ENCODE results near the gene COX19.

The COX19 gene

DNA sequence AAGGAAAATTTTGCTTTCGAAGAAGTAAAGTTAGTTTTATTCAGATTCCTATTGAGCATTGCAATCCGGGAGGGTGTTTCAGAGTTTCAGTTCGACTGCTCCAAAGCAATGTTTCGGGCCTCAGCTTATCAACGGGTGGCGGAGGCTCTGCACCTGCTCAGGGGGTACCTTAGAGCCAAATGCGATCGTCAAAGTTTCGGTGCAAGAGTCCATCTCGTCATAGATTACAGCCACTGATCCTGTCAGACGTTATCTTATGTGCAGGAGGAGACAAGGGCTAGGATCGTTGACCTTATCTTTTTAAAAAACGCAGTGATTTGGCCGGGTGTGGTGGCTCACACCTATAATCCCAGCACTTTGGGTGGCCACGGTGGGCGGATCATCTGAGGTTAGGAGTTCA lies 3.8 kb upstream of the COX19 start:
- no peak for DNase-seq (ENCODE audit: low read depth in 1 of 2, low spot score in 1 of 2)

DNA sequence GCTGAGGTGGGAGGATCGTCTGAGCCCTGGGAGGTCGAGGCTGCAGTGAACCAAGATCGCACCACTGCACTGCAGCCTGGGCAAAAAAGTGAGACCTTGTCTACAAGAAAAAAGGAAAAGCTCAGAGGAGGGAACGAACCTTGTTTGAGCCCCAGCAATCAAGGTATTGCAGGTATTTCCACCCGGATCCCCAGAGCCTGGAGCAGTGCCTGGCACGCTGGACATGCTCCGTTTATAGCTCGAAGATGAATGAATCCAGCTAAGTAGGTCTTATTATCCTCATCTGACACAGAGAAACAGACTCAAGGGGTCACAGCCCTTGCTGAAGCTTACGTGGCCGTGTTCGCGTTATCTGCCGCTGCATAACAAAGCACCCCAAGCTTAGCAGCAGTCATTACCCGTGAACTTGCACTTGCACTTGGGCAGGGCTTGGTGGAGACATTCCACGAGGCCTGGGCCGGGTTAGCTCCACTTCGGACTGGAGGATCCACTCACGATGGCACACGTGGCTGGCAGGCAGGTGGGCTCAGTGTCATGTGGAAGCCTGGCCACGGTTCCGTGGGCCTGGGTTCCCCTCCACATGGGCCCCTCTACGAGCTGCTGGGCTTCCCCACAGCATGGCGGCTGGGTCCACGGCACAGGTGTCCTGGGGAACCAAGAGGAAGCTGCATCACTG lies 3.2 kb upstream of the COX19 start:
- DNase-seq (ENCODE audit: low read depth in 1 of 2, low spot score in 1 of 2), result no peak

DNA sequence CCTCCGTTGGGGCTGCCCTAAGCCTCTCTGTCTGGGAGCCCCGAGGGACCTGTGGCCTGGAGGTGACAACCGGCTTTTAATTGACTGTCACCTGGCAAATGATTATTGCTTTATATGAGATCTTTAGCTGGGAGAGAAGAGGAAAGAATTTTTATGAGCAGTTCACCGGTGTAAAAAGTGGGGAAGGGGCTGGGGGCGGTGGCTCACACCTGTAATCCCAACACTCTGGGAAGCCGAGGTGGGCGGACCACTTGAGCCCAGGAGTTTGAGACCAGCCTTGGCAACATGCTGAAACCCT lies 2.6 kb upstream of the COX19 start:
- no peak for DNase-seq (ENCODE audit: low read depth in 1 of 2, low spot score in 1 of 2)

GRCh38 chr7:977326-978048 lies 2.1 kb upstream of the COX19 start:
- DNase-seq (ENCODE audit: low read depth in 1 of 2, low spot score in 1 of 2), result no peak

- no peak for DNase-seq (ENCODE audit: low read depth in 1 of 2, low spot score in 1 of 2)
Measured at GRCh38 chr7:976901-977325, 1.6 kb upstream of the COX19 start.

GRCh38 chr7:975702-976473 lies 539 bp upstream of the COX19 start:
- no peak for DNase-seq (ENCODE audit: low read depth in 1 of 2, low spot score in 1 of 2)

DNA sequence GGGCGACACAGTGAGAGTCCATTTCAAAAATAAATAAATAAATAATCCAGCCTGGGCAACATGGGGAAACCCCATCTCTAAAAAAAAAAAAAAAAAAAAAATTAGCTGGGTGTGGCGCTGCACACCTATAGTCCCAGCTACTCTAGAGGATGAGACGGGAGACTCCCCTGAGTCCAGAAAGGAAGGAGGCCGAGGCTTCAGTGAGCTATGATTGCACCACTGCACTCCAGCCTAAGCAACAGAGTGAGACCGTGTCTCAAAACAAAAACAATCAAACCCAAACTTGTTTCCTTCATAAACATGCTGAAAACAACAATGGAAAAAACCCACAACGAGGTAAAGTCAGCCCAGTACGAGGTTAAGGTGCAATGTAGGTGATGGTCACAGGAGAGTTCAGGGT lies 1.2 kb downstream of the COX19 start:
- DNase-seq (ENCODE audit: low read depth in 1 of 2, low spot score in 1 of 2), result no peak

DNA sequence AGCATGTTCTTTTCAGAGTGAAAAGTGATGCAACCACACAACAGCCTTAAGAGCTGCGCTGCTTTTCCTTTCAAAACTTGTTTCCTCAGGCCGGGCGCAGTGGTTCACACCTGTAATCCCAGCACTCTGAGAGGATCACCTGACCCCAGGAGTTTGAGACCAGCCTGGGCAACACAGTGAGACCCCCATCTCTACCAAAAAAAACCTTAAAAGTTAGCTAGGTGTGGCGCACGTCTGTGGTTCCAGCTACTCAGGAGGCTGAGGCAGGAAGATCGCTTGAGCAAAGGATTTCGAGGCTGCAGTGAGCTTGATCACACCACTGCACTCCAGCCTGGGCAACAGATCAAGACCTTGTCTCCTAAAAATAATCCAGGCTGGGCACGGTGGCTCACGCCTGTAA lies 2.0 kb downstream of the COX19 start:
- DNase-seq (ENCODE audit: low read depth in 1 of 2, low spot score in 1 of 2), result no peak

GRCh38 chr7:972676-973309 lies 2.6 kb downstream of the COX19 start:
- no peak for DNase-seq (ENCODE audit: low read depth in 1 of 2, low spot score in 1 of 2)

DNA sequence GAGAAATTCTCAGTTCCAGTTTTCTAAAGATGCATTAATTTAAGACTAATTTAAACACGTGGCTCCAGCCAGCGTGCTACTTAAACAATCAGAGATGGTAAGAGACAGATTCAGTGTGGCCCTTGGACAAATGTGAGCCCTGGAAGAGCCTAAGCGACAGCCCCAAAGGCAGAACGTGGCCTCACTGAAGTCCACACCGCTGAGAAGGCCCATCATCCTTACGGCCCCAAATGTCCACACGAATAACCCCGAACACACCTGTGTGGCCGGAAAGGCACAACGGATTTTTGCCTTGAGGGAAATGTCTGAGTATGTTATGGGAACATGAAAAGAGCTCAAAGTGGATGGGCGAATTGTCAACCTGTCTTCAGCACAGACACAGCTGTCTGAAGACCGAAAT lies 3.2 kb downstream of the COX19 start:
- no peak for DNase-seq (ENCODE audit: low read depth in 1 of 2, low spot score in 1 of 2)

- DNase-seq (ENCODE audit: low read depth in 1 of 2, low spot score in 1 of 2), result no peak
Measured at GRCh38 chr7:970744-971143, 4.6 kb downstream of the COX19 start.

- DNase-seq (ENCODE audit: low read depth in 1 of 2, low spot score in 1 of 2), result no peak
Measured at GRCh38 chr7:969403-969802, 5.9 kb downstream of the COX19 start.

DNA sequence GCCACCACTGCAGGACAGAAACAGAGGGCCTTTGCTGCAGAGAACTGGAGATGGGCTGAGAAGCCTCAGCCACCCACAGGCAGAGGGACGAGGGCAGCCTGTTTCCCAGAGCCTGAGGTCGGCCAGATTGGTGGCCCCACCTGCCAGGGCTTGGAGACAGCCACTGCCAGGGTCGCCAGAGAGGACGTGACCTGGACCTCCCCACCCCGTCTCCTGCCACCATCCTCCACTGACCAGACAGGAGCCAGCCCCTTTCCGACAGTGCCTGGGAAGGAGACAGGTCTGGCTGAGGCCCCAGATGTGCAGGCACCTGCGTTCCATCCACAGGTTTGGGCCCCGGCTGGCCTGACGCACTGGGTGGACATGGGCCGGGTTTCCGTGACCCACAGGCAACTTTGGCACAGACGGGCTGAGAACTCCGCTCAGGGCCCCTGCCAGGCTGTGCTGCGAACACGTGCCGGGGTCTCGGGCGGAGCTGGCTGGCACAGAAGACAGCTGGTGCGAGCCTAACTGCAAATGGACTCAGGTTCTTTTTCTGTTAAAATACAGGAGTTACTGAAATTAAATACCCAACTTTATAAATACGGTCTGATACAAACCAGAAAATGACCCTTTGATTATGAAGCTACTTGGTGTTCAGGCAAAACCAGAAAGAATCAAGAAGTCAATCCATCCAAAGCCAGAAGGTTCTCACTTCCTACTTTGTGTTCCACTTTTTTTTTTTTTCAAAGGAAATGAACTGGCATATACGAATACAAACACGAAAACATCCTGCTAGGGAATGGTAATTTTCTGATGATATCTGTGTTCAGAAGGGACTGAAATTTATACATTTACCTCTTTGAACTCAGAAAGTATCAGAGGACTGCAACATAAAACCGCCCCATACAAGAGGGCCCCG lies 6.9 kb downstream of the COX19 start:
- DNase-seq (ENCODE audit: low read depth in 1 of 2, low spot score in 1 of 2), result no peak

GRCh38 chr7:967361-968082 lies 7.8 kb downstream of the COX19 start:
- no peak for DNase-seq (ENCODE audit: low read depth in 1 of 2, low spot score in 1 of 2)

DNA sequence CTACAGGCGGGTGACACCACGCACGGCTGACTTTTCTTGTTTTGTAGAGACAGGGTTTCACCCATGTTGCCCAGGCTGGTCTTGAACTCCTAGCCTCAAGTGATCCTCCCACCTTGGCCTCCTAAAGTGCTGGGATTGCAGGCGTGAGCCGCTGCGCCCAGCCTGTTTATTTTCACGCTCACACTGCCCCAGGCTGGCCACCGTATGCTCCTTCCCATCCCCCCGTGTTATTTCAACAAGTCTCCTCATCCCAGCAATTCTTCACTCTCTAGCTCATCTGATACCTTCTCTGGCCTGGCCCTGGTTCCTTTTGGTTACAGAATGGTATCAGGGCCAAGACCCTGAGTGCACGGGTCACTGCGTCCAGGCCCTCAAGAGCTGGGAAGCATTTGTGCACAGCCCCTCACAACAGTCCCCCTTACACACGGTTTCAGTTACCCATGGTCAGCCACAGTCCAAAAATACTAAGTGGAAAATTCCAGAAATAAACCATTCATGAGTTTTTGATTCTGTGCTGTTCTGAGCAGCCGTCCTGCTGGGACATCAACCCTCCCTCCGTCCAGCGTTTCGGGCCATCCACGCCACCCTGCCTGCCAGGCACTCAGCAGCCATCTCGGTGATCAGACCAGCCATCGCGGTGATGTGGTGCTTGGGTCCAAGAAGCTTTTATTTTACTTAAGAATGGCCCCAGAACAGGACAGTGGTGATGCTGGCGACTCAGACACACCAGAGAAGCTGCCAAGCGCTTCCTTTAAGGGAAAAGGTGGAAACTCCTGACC lies 8.9 kb downstream of the COX19 start:
- no peak for DNase-seq (ENCODE audit: low read depth in 1 of 2, low spot score in 1 of 2)

DNA sequence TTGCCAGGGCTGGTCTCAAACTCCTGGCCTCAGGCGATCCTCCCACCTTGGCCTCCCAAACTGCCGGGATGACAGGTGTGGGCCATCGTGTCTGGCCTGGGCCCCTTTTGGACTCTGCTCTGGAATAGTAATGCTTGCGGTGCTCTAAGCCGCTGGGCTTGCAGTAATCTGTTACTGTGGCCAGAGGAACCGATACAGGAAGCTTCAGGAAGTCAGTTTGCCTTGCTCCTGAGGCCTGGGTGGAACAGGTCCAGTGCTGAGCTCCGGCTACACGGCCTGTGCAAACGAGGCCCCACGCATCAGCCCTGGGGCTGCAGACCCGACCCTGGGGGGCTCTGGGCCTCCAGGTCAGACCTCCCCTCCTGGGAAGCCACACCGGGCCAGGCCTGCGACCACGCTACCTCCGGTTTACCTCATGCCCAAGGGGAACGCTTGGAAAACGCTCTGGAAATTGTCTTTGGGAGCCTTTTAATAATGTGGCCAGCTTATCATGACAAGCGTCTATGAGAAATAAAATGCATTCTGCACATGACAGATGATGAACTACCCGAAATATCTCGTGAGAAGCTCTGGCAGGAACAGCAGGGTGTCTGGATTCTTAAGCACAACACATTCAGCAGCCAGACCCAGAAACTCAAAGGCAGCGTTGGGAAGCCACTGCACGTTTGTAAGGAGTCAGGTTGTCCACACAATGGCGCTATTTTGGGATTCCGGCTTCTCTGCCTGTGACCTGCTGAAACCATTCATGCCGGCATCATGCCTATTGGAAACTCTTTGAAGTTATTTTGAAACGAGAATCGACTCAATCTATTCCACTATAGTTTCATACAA lies 10.7 kb downstream of the COX19 start:
- DNase-seq (ENCODE audit: low read depth in 1 of 2, low spot score in 1 of 2), result no peak

- DNase-seq (ENCODE audit: low read depth in 1 of 2, low spot score in 1 of 2), result no peak
Measured at GRCh38 chr7:963236-964078, 11.9 kb downstream of the COX19 start.
